ENCODE results near the gene KAT6B. TPM values are rescaled to one million over a fixed set of nuclear protein-coding genes. Genes with fewer than 3 reads are reported as not detected.
A peak's percentile ranks its signal among the peaks of the same experiment; 100 is the strongest.

The KAT6B gene
- total RNA-seq, 1 experiment from 2014 or later: 21.8 TPM

DNA sequence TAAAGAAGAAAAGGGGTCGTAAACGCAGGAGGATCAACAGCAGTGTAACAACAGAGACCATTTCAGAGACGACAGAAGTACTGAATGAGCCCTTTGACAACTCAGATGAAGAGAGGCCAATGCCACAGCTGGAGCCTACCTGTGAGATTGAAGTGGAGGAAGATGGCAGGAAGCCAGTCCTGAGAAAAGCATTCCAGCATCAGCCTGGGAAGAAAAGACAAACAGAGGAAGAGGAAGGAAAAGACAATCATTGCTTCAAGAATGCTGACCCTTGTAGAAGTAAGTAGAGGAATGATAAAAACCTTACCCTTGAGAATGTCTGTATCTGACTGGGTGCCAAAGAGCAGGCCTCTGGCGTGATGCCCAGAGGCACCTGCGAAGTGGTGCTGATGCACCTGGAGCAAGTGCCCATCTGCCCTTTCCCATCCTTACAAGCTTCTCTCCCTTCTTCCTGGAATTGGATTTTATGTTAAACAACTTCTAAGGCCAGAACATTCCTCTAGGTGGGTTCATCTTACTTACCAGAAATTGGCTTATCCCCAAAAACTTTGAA is 198.6 kb downstream of the KAT6B start:
- no TSS peak for BruUV-seq (replicated peaks)
- Histone ChIP-seq H3K27me3 (replicated peaks; ENCODE audit: insufficient read depth, low read depth, low read length, poor library complexity) (no peaks in the 10 kb centered on the region), H3K4me1 (ENCODE audit: insufficient read depth, low read length, poor library complexity, severe bottlenecking) (peaks cover 6% of the 10 kb centered on the region), H3K9me3 (ENCODE audit: low read depth, low read length, poor library complexity, severe bottlenecking) (no peaks in the 10 kb centered on the region), H3K36me3 (ENCODE audit: insufficient read depth, low read length, poor library complexity, severe bottlenecking) (peaks cover 13% of the 10 kb centered on the region), H3K27ac (ENCODE audit: low read depth, low read length, poor library complexity, severe bottlenecking) (no peak overlapping the region), H3K4me3 (ENCODE audit: low read depth, low read length, poor library complexity, severe bottlenecking) (no peak overlapping the region)
- CTCF ChIA-PET: no interaction called here
- intact Hi-C loops (cut with micrococcal nuclease; ENCODE audit: unreplicated experiment): loop anchor here (5.0 to 10.0 kb wide), 3 partner anchors 290 to 783 kb away; no protein-coding TSS in a partner anchor
- TF ChIP-seq CTCF (conservative IDR thresholded peaks at IDR 0.05; ENCODE audit: low read depth, low read length): no peak
- TF ChIP-seq EZH2 (IDR thresholded peaks at IDR 0.05; ENCODE audit: borderline replicate concordance, low read depth, low read length, poor library complexity, severe bottlenecking): no peak
- POLR2A ChIA-PET (ENCODE audit: low non-redundant PET): no interaction called here
- DNase-seq (ENCODE audit: low spot score): no peak

DNA sequence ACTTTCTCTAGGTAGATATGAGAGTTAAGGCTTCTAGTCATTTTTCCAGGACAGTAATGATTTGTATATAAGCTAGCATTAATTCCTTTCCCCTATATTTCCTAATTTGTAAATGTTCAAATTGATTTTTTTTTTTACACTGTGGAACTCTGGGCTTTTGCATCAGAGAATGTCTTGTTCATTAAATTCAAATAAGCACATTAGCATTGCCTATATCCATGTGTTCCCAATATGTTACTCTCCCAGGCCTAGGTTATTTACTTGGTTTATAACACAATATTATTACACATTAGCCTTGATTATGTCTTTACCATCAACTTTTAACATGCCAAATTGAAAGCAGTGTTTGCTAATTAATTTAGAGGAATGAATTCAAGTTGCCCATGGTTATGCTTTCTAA is 201.6 kb downstream of the KAT6B start:
- H3K36me3 ChIP-seq (ENCODE audit: insufficient read depth, low read length, poor library complexity, severe bottlenecking): peaks cover 13% of the 10 kb centered on the region
- ChIA-PET CTCF (no interaction called here), POLR2A (ENCODE audit: low non-redundant PET) (no interaction called here)
- no peak overlapping the region for H3K27ac ChIP-seq (ENCODE audit: low read depth, low read length, poor library complexity, severe bottlenecking)
- H3K4me1 ChIP-seq (ENCODE audit: insufficient read depth, low read length, poor library complexity, severe bottlenecking): no peaks in the 10 kb centered on the region
- no peak for TF ChIP-seq CTCF (conservative IDR thresholded peaks at IDR 0.05; ENCODE audit: low read depth, low read length)
- TF ChIP-seq EZH2 (IDR thresholded peaks at IDR 0.05; ENCODE audit: borderline replicate concordance, low read depth, low read length, poor library complexity, severe bottlenecking): no peak
- no peak overlapping the region for H3K4me3 ChIP-seq (ENCODE audit: low read depth, low read length, poor library complexity, severe bottlenecking)
- intact Hi-C loops (cut with micrococcal nuclease; ENCODE audit: unreplicated experiment): loop anchor here (10.0 kb wide), 1 partner anchor 293 kb away; no protein-coding TSS in a partner anchor
- no peaks in the 10 kb centered on the region for H3K27me3 ChIP-seq (replicated peaks; ENCODE audit: insufficient read depth, low read depth, low read length, poor library complexity)
- BruUV-seq (replicated peaks): no TSS peak
- no peak for DNase-seq (ENCODE audit: low spot score)
- H3K9me3 ChIP-seq (ENCODE audit: low read depth, low read length, poor library complexity, severe bottlenecking): no peaks in the 10 kb centered on the region

DNA sequence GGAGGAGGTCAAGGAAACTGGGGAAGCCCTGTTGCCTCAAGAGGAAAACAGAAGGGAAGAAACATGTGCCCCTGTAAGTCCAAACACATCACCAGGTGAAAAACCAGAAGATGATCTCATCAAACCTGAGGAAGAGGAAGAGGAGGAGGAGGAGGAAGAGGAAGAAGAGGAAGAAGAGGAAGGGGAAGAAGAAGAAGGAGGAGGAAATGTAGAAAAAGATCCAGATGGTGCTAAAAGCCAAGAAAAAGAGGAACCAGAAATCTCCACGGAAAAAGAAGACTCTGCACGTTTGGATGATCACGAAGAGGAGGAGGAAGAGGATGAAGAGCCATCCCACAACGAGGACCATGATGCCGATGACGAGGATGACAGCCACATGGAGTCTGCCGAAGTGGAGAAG is 202.3 kb downstream of the KAT6B start:
- no peak overlapping the region for H3K27ac ChIP-seq (ENCODE audit: low read depth, low read length, poor library complexity, severe bottlenecking)
- intact Hi-C loops (cut with micrococcal nuclease; ENCODE audit: unreplicated experiment): loop anchor here (10.0 kb wide), 1 partner anchor 294 kb away; no protein-coding TSS in a partner anchor
- H3K9me3 ChIP-seq (ENCODE audit: low read depth, low read length, poor library complexity, severe bottlenecking): no peaks in the 10 kb centered on the region
- no peaks in the 10 kb centered on the region for H3K27me3 ChIP-seq (replicated peaks; ENCODE audit: insufficient read depth, low read depth, low read length, poor library complexity)
- DNase-seq (ENCODE audit: low spot score): no peak
- POLR2A ChIA-PET (ENCODE audit: low non-redundant PET): no interaction called here
- TSS peak; percentile 50 for BruUV-seq (replicated peaks)
- H3K36me3 ChIP-seq (ENCODE audit: insufficient read depth, low read length, poor library complexity, severe bottlenecking): peaks cover 13% of the 10 kb centered on the region
- CTCF ChIA-PET: no interaction called here
- TF ChIP-seq EZH2 (IDR thresholded peaks at IDR 0.05; ENCODE audit: borderline replicate concordance, low read depth, low read length, poor library complexity, severe bottlenecking) (no peak), CTCF (conservative IDR thresholded peaks at IDR 0.05; ENCODE audit: low read depth, low read length) (no peak)
- no peak overlapping the region for H3K4me3 ChIP-seq (ENCODE audit: low read depth, low read length, poor library complexity, severe bottlenecking)
- no peaks in the 10 kb centered on the region for H3K4me1 ChIP-seq (ENCODE audit: insufficient read depth, low read length, poor library complexity, severe bottlenecking)

Measured in A673 (cell line).